ENCODE measurements around the gene CDH4. TPM values are rescaled to one million over a fixed set of nuclear protein-coding genes. Genes with fewer than 3 reads are reported as not detected.

The CDH4 gene
- total RNA-seq, 1 donor from 2014 or later: not detected

- DNase-seq (ENCODE audit: low spot score): no peak
- intact Hi-C loops (cut with DNase I): no loop called here
These were observed 550.8 kb downstream of the CDH4 start for GRCh38 chr20:61802721-61803311.

DNA sequence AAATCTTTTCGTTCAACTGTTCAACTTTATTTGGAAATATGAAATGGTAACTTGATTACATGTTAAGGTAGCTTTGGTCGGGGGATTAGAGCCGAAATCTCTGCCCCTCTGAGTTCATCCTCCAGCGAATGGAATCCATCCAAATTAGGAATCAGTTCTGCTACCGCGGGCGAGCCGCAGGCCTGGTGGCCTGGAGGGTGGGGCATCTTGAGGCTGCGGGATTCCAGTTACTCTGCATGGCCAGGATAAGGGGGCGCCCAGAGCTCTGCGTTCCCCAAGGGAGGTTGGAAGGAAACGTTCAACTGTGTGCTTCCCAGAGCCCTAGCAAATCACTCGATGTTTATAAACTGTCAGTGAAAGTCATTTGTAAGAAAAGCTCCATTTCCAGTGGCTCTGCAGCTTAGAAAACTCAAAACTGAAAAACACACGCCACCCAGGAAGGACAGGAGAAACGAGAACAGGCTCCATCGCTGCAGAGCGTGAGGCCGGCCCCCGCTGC lies 551.4 kb downstream of the CDH4 start:
- no peak for DNase-seq (ENCODE audit: low spot score)
- intact Hi-C loops (cut with DNase I): no loop called here

DNA sequence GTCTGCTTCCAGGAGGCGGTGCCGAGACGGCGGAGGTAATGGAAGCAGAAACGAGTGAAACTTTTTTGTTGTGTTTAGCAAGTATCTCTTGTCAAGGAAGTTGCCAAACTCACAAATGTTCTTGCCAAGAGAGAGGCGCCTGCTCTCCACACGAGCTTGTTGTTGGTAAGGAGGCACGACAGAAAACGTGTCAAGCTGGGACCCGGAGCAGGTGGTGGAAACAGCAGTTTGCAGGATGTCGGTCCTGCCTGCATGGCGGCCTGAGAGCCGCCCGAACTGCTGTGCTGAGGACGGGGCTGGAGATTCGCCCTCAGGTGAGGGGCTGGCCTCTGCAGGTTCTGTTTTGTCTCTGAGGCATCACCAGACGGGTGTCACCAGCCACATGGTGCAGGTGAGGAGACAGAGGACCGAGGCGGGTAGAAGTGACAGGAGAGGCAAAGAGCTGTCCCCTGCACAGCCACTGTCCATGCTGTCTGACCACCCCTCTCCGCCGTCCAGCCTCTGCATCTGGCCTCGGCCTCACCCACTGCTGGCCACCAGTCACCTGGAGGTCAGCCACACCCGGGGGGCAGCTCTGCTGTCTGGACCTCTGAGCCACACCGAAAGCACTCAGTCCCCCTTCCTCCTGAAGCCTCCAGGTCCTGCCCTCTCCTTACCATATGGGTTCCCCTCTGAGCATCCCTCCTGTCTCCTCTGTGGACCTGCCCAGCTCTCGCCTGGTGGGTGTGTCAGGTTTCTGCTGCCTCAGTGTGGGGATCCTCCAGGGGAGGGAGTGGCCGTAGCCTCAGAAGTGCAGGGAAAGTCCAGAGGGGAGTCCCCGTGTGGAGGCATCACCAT lies 552.1 kb downstream of the CDH4 start:
- no peak for DNase-seq (ENCODE audit: low spot score)
- intact Hi-C loops (cut with DNase I): no loop called here

- intact Hi-C loops (cut with DNase I): no loop called here
- DNase-seq (ENCODE audit: low spot score): no peak
These were observed 552.8 kb downstream of the CDH4 start for GRCh38 chr20:61804752-61805295.

GRCh38 chr20:61805365-61805764 lies 553.3 kb downstream of the CDH4 start:
- intact Hi-C loops (cut with DNase I): no loop called here

GRCh38 chr20:61805781-61806180 lies 553.7 kb downstream of the CDH4 start:
- no peak for DNase-seq (ENCODE audit: low spot score)
- intact Hi-C loops (cut with DNase I): no loop called here

More at GRCh38 chr20:61805365-61805764, 553.3 kb downstream of the CDH4 start:
- DNase-seq (ENCODE audit: low spot score): no peak

DNA sequence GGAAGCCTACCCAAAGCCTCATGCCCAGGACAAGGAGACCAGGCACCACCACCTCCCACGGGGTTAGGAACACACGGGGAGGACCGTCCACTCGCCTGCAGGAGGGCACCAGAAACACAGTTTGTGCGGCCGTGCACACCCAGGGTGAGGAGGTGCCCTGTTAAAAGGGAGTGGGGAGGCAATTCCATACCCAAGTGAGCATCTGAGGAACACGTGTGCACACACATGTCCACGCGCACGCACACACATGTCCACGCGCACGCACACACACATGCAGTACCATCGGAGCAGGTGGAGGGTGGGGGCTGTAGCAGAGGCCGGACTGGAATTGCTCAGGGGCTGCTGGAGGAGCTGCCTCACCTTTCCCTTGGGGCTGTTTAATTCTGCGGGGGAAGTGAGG lies 554.3 kb downstream of the CDH4 start:
- no peak for DNase-seq (ENCODE audit: low spot score)
- intact Hi-C loops (cut with DNase I): no loop called here

DNA sequence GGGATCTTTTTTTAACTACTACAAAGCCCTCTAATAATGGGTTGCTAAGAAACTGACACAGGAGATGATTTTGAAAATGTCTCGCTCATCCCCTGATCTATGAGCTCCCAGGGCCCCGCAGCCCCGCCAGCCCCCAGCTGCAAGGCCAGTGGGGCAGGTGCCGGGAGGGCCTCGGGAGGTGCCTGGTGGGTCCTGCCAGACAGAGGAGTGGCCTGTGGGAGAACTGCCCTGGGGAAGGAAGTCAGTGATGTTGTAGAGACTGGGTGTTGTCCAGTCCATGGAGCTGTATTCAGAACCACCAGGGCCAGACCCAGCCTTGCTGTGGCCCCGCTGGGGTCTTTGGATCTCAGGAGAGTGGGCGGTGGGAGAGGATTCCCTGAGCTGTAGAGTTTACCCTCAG lies 554.9 kb downstream of the CDH4 start:
- no peak for DNase-seq (ENCODE audit: low spot score)
- intact Hi-C loops (cut with DNase I): no loop called here

- no peak for DNase-seq (ENCODE audit: low spot score)
- intact Hi-C loops (cut with DNase I): no loop called here
These were observed 555.6 kb downstream of the CDH4 start for GRCh38 chr20:61807471-61808160.

- DNase-seq (ENCODE audit: low spot score): no peak
These were observed 556.4 kb downstream of the CDH4 start for GRCh38 chr20:61808447-61808846.

GRCh38 chr20:61809006-61809770 lies 557.1 kb downstream of the CDH4 start:
- DNase-seq (ENCODE audit: low spot score): no peak

More at GRCh38 chr20:61808447-61808846, 556.4 kb downstream of the CDH4 start:
- intact Hi-C loops (cut with DNase I): no loop called here

DNA sequence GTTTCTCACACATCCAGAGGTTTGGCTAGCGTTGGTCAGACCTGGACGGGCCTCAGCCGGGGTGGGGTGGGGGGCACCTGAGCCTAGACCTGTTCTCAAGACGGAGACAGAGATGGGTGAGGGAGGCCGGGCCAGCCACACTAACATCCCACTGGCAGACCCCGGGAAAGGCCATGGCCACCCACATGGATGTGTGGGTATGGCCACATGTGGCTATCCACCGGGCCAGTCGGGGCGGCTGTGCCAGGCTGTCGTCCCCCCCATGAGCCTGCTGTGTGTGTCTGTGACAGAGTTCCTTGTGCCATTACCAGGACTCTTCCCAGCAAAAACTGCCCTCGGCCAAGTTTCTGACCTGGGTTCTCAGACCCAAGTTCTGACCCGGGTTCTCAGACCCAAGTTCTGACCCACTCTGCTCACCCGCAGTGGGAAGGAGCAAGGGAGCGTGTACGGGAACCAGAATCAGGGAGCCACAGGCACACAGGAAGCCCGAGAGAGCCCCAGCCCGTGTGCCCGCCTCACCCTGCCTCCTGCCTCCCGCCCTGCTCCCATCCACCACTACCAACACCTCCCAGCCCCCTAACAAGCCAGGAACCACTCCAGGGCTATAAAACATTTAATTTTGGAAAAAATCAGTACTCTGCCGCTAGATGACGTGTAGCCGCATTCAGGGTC lies 558.1 kb downstream of the CDH4 start:
- DNase-seq (ENCODE audit: low spot score): no peak
- intact Hi-C loops (cut with DNase I): no loop called here

More at GRCh38 chr20:61809006-61809770, 557.1 kb downstream of the CDH4 start:
- intact Hi-C loops (cut with DNase I): no loop called here

GRCh38 chr20:61810738-61811135 lies 558.7 kb downstream of the CDH4 start:
- intact Hi-C loops (cut with DNase I): no loop called here
- no peak for DNase-seq (ENCODE audit: low spot score)

DNA sequence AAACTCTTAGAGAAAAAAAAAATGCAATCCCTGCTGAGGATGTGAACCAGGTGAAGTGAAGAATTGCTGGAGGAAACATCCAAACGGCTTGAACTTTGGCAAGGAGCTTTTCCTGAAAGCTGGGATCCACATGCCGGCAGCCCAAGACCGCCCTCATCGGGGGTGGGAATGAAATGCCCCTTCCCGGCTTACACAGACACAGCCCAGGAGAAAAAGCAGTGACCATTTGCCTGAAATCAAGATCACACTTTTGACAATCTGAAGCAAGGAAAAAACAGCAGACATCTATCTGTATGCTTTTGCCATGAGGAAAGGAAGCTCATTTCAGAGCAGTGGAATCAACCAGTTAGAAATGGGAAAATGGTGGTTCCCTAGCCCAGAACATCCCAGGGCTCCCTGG lies 559.1 kb downstream of the CDH4 start:
- intact Hi-C loops (cut with DNase I): no loop called here
- no peak for DNase-seq (ENCODE audit: low spot score)

- DNase-seq (ENCODE audit: low spot score): no peak
- intact Hi-C loops (cut with DNase I): no loop called here
These were observed 560.2 kb downstream of the CDH4 start for GRCh38 chr20:61812121-61812844.

DNA sequence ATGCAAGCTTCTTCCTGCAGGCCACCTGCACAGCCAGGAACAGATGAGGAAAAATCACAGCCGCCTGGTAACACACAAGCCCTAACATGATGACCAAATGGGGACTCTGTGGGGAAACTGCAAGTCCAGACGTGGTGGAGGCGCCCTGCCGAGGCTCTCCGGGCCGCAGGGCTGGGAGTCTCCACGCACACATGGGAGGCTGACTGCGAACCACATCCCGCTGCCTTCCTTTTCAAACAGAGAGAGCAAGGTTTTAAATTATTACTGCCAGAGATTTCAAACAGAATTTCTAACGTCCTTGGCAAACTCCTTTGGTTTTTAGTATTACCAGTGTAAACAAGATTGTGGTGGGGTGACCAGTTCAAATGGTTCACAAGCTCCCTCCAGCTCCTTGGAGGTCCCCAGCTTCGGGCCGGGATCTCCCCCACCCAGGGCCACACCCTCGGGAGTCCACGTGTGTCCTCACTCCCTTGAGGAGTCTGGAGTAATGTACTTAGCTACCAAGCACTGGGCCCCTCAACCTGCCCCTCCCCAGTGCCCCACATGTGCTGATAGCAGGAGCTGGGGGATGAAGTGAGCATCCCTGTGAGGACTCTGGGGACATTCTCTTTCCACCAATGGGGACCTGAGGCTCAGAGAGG lies 560.9 kb downstream of the CDH4 start:
- intact Hi-C loops (cut with DNase I): no loop called here
- no peak for DNase-seq (ENCODE audit: low spot score)

DNA sequence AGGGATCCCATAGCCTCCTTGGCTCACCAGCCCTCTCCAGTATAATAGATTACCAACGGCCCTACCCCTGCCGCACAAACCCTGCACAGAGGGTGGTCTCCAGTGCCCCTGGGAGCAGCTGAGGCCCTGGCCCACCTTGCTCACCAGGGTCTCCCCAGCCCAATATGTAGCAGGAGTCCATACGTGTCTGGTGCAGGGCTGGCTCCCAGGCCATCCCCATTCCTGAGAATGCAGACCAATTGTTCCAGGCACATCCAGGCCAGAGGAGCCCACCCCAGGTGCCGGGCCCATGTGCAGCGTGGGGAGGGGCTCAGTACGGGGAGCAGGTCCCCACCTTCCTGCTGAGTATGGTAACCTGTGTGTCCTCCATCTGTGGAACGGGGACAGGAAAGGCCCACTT lies 561.7 kb downstream of the CDH4 start:
- DNase-seq (ENCODE audit: low spot score): no peak
- intact Hi-C loops (cut with DNase I): no loop called here

DNA sequence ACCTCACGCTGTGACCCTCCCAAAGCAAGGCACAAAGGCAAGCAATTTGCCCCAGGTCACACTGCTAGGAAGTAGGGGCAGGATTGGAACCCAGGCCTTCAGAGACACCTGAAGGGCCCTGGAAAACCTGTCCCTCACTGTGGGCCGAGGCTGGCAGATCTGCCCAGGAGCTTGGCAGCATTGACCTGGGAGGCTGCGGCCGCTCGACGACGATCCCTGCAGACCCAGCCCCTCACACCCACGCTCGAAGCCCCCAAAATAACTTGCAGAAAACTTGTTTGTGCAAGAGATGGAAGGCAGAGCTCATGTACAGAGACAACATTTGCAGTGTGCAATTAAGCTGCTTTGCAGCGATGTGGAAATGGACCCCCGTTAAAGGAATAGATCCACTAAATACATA lies 562.2 kb downstream of the CDH4 start:
- intact Hi-C loops (cut with DNase I): no loop called here
- no peak for DNase-seq (ENCODE audit: low spot score)
